Measurements from ENCODE around the gene LGR4. TPM values are rescaled to one million over a fixed set of nuclear protein-coding genes. Genes with fewer than 3 reads are reported as not detected.

LGR4 gene
- total RNA-seq, 1 donor from 2014 or later = not detected

- intact Hi-C loops (cut with micrococcal nuclease) = no loop called here
These were observed 88.4 kb downstream of the LGR4 start for GRCh38 chr11:27384227-27384626.

DNA sequence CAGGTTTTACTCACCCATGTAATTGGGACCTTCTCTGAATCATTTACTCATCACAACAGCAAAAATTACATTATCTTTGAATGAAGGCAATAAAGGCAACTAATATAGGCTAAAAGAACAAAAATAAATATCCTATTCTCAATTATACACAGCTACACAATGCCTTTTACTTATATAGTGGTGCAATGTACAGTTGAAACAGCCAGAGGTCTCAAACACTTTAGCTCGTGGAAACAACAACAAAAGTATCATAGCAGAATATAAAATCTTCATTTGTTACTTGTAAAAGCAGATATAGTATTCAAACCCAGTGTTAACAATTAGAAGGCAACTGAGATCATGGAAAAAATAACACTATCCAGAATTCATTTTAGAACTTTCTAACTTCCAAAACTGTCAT lies 88.9 kb downstream of the LGR4 start:
- intact Hi-C loops (cut with micrococcal nuclease) = no loop called here

DNA sequence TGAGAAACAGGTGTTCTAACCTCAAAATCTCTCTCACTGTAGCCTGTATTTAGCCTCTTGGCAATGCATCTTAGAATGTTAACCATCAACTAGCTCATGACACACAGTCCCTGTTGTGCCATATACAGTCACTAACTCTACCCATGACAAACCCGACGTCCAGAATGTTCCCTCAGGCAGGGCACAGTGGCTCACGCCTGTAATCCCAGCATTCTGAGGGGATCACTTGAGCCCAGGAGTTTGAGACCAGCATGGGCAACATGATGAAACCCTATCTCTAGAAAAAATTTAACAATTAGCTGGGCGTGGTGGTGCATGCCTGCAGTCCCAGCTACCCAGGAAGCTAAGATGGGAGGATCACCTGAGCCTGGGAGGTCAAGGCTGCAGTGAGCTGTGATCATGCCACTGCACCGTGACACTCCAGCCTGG lies 91.3 kb downstream of the LGR4 start:
- intact Hi-C loops (cut with micrococcal nuclease) = no loop called here

- intact Hi-C loops (cut with micrococcal nuclease) = no loop called here
These were observed 91.8 kb downstream of the LGR4 start for GRCh38 chr11:27380771-27381170.

DNA sequence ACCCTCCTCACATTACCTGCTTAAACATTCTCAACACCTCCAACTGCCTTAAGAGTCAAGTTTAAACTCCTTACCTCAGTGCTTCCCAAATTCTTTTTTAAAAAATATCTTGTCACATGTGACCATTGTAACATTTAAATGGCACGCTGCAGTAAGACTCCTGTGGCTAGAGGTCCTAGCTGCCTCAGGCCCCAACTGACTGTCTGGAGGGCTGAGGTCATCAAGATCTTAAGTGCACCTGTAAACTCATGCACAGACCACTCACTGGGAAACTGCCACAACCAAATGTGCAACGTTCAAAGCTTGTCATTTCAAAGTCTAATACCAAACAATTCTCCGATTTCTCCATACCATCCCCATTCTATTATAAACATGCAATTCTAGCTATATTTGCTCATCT lies 93.1 kb downstream of the LGR4 start:
- intact Hi-C loops (cut with micrococcal nuclease) = no loop called here

- intact Hi-C loops (cut with micrococcal nuclease) = no loop called here
These were observed 97.2 kb downstream of the LGR4 start for GRCh38 chr11:27375370-27375769.

DNA sequence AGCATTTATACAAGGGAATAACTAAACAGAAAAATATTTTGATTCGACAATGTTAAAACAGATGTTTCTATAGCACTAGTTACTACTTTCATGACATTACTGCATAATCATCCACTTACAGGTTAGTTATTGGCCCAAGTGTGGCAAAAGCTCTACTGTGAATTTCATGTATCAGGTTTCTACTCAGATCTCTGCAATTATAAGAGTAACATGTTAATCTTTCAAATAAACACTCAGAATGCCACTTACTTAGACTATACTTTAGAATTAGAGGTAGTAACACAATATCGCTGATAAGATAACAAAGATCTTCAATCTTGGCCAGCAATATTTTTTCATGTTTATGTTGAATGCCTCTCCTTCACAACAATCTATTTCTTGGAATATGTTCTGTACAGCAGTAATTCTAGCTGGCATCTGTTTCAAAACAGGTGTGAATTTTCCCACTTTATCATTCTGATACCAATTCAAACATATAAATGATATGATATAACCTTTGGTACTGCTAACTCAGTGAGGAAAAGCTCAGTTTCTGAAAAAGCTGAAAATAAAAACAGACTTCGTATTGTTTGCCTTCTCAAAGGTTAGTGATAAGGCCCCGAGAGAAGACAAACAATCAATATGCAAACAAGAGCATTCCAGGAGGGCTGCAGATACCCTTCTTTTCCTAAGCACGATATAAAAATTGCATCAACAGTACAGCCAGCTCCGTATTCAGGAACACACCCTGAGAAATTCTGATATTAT lies 98.6 kb downstream of the LGR4 start:
- intact Hi-C loops (cut with micrococcal nuclease) = no loop called here

DNA sequence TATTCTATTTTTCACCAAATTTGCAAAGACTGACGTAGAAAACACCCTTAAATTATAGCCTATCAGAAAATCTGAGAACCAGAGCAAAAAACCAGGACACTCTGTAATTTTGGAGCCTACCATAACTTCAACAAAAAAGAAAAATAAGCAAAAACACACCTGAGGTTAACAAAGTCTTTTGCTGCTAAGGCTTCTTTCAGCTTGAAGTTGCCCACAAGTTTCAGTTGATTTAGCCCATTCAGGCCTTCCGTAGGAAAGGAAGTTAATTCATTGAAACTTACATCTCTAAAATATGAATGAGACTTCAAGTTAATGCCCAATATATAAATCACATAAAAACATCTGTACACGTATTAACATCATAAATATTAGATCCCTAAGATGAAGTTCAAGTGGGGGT lies 99.2 kb downstream of the LGR4 start:
- intact Hi-C loops (cut with micrococcal nuclease) = no loop called here

GRCh38 chr11:27372164-27372563 lies 100.4 kb downstream of the LGR4 start:
- intact Hi-C loops (cut with micrococcal nuclease) = no loop called here

DNA sequence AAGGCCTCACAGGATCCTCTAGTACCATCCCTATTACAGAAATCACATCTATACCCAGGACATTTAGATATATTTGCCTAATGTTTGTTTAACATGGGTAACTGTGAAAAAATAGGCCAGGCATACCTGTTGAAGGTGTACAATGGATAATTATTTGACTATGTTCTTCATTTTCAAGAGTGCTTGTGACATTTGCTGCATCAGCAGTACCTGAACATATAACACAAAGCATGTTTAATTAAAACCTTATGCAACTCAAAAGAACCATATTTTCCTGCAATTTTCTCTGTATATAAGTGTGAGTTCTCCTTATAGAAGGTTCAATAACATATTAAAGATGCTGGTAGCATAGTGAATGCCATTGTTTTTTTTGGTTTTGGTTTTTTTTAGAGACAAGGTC lies 101.1 kb downstream of the LGR4 start:
- intact Hi-C loops (cut with micrococcal nuclease) = no loop called here

DNA sequence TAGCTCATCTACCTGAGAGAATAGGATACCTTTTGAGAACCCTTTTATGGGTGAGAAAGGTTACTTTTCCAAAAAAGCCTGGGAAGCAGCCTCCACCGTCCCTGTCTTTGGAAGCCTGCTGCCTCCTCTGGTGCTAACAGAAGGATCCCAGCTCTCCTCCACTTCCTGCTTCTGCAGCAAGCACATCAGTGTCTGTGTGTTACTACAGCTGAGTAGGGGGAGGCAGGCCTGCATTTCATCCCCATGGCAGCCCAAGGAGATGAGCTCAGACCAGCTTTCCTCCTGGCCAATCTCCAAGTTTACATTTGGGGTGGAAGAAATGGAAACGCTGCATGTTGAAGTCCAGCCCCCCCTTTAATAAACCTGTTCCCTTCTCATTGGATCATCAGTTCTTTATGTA lies 102.2 kb downstream of the LGR4 start:
- intact Hi-C loops (cut with micrococcal nuclease) = no loop called here

GRCh38 chr11:27367881-27368280 lies 104.7 kb downstream of the LGR4 start:
- intact Hi-C loops (cut with micrococcal nuclease) = no loop called here

DNA sequence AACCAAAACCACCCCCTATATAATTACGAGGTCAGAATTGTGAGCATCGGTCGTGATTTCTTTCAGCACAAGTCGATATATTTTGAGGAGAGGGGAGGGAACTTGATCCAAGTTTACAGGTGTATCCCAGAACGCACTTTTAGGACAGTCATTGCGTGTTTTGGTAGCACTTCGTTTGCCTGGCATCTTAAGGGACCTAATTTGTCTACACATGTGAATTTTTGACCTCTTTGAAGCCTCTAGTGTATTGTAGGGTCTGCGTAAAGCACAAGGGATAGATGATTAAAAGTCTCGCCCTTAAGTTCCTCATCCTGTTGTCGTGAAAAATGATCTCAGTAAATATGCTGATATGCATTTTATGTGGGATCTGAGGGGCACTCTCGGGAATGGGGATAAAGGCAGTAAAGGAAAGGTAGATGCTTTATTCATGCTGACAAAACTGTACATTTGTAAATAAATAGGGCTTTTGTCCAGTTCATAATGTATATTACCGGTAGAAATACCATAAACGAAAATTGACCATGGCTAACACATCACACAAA lies 108.9 kb downstream of the LGR4 start:
- intact Hi-C loops (cut with micrococcal nuclease) = loop anchor here (1.0 kb wide), 4 partner anchors 109 to 745 kb away; partner anchors contain the start of genes KIF18A, LGR4 and METTL15

- intact Hi-C loops (cut with micrococcal nuclease) = loop anchor here (1.0 kb wide), 4 partner anchors 109 to 745 kb away; partner anchors contain the start of genes KIF18A, LGR4 and METTL15
These were observed 109.6 kb downstream of the LGR4 start, which contains the start of gene CCDC34 for GRCh38 chr11:27362749-27363575. Gene CCDC34 (minus strand): TSS chr11:27363215. CDS start chr11:27363194, 21 bp downstream.

GRCh38 chr11:27361649-27362431 lies 110.8 kb downstream of the LGR4 start:
- intact Hi-C loops (cut with micrococcal nuclease) = no loop called here

DNA sequence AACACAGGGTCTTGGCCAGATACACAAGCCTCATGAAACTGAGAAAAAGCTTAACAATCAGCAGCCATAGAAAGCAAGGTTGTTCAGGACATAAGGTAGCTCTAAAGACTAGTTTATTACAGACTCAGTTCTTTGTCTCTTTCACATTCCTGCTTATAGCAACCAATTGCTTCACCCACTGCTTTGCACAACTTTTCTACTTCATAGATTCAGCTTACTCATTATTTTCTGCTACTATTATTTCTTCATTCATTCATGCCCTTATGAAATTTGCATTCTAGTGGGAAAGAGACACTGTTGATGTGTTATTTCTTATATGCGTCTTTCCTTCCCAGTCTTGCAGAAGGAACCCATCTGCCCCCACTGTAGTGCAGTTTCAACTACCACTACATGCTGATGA lies 114.3 kb downstream of the LGR4 start:
- intact Hi-C loops (cut with micrococcal nuclease) = no loop called here

DNA sequence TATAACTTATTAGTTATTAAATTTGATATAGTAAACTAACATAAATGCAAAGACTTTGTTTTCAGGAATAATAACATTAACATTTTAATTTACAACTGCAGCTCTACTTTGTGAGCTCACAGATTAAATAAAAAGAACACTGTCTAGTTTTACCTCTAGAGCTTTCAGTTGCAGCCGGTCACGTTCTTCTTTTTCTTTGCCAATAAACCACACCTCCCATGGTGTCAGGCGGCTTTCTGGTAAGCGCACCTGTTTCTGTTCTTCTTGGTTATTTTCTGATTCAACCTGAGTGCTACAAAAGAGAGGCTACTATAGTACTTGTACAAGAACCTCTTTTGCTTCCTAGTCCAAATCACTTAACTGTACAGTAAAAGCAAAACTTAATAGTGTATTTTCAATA lies 115.3 kb downstream of the LGR4 start:
- intact Hi-C loops (cut with micrococcal nuclease) = no loop called here

GRCh38 chr11:27356624-27357222 lies 115.9 kb downstream of the LGR4 start:
- intact Hi-C loops (cut with micrococcal nuclease) = no loop called here

DNA sequence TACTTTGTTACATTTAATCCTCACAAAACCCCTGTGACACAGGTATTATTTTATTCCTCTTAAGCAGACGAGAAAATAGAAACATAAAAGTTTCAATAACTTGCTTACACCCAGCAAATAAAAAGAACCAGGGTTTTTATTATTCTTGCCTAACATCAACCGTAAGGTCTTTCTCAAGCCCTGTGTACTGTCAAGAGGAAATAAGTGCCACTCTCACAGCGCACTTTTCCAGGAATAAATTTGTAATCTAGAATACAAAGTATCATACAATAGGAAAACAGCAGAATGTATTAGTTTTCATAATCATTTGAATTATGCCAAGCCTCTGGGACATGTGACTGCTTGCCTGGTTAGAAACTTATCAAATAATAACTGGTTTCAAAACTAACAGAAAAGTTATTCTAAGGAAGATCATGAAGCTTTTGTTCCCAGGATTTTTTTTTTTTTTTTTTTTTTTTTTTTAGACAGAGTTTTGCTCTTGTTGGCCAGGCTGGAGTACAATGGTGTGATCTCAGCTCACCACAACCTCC lies 117.0 kb downstream of the LGR4 start:
- intact Hi-C loops (cut with micrococcal nuclease) = no loop called here

DNA sequence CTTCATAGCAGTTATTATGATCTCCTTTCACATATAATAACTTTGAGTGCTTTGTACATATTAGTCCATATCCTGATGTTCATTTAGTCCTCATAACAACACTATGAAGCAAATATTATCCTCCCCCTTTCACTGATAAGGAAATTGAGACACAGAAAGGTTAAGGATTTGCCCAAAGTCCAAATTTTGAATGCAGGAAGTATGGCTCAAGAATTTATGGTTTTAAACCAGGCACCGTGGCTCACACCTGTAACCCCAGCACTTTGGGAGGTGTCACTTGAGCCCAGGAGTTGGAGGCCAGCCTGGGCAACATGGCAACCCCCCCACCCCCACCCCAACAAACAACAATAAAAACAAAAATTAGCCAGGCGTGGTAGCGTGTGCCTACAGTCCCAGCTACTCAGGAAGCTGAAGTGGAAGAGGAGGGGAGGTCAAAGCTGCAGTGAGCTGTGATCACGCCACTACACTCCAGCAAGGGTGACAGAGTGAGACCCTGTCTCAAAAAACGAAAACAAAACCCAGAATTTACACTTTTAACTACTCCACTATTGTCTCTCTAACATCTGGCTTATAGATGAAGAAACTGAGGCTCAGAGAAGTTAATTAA lies 118.1 kb downstream of the LGR4 start:
- intact Hi-C loops (cut with micrococcal nuclease) = no loop called here

All from T-helper 1 cell treated with Interleukin-12 subunit alpha and Interleukin-12 subunit beta and Interleukin-4 antibody, amounts not matched to agents 30 ng/mL and 1 ng/mL, for 36 hours (primary cell).